Amniotic stem cell (primary cell): Measurements from ENCODE around the gene VPS54.

Experiments
- DNase-seq: peaks from one replicate; lab custom pipeline; 2025; lab: John Stamatoyannopoulos, UW

The VPS54 gene

GRCh38 chr2:64019083-64019974 lies at the start of gene VPS54:
Gene VPS54, minus strand, starts transcription at chr2:64019428. Its CDS starts 35,429 bp downstream, at chr2:63983999.
- peak; percentile 21 for DNase-seq

GRCh38 chr2:64067326-64067725 lies 48.1 kb upstream of the VPS54 start:
- DNase-seq: no peak

- DNase-seq: no peak
Measured at GRCh38 chr2:64065516-64065915, 46.3 kb upstream of the VPS54 start.

GRCh38 chr2:64063924-64064331 lies 44.7 kb upstream of the VPS54 start:
- no peak for DNase-seq

- DNase-seq: no peak
Measured at GRCh38 chr2:64063454-64063853, 44.2 kb upstream of the VPS54 start.

GRCh38 chr2:64062840-64063239 lies 43.6 kb upstream of the VPS54 start:
- peak; percentile 24 for DNase-seq

GRCh38 chr2:64059270-64059669 lies 40.0 kb upstream of the VPS54 start:
- no peak for DNase-seq

- no peak for DNase-seq
Measured at GRCh38 chr2:64056021-64056420, 36.8 kb upstream of the VPS54 start.

GRCh38 chr2:64054161-64054915 lies 35.1 kb upstream of the VPS54 start:
- DNase-seq: no peak

- no peak for DNase-seq
Measured at GRCh38 chr2:64052463-64053241, 33.4 kb upstream of the VPS54 start.

- peak; percentile 43 for DNase-seq
Measured at GRCh38 chr2:64049633-64050220, 30.5 kb upstream of the VPS54 start.

GRCh38 chr2:64045938-64046337 lies 26.7 kb upstream of the VPS54 start:
- DNase-seq: no peak

- DNase-seq: no peak
Measured at GRCh38 chr2:64040161-64040560, 20.9 kb upstream of the VPS54 start.

GRCh38 chr2:64036034-64036705 lies 16.9 kb upstream of the VPS54 start:
- peak; percentile 24 for DNase-seq

- no peak for DNase-seq
Measured at GRCh38 chr2:64035072-64035942, 16.1 kb upstream of the VPS54 start.

GRCh38 chr2:64029116-64029665 lies 10.0 kb upstream of the VPS54 start:
- no peak for DNase-seq

- no peak for DNase-seq
Measured at GRCh38 chr2:64025741-64026140, 6.5 kb upstream of the VPS54 start.

- no peak for DNase-seq
Measured at GRCh38 chr2:64024259-64024949, 5.2 kb upstream of the VPS54 start.

GRCh38 chr2:64023485-64024258 lies 4.4 kb upstream of the VPS54 start:
- no peak for DNase-seq
